Right lobe of liver (tissue), 6 donors: ENCODE data around the gene PCP2. TPM values are rescaled to one million over a fixed set of nuclear protein-coding genes. Genes with fewer than 3 reads are reported as not detected.

Experiments
- ATAC-seq, 4 donors: fragments of 200-7000 bp; cut with Tn5 transposase; one replicate each; pipeline ENCODE4 v1.9.1; 2020; ENCODE audit warnings: mild to moderate bottlenecking in 4 of 4, moderate library complexity in 4 of 4
- DNase-seq, 3 donors: peaks; one replicate each; pipeline ENCODE4 v3.0.0-alpha.2; 2020
- H3K27ac ChIP-seq, 3 donors: fragments of 200-600 bp; one replicate each; pipeline ENCODE4 v1.8.0; 2022
- H3K27me3 ChIP-seq, 2 donors: fragments of 200-600 bp; one replicate each; pipeline ENCODE4 v1.8.0; 2022
- H3K36me3 ChIP-seq, 4 donors: fragments of 200-600 bp; sonication (generic) in 1 of 4; one replicate each; pipeline versions ENCODE4 v1.5.1 to v1.8.0; 2017 to 2022; ENCODE audit warnings: control low read depth in 1 of 4
- H3K4me1 ChIP-seq, 4 donors: fragments of 200-600 bp; sonication (generic) in 1 of 4; one replicate each; pipeline versions ENCODE4 v1.5.1 to v1.8.0; 2017 to 2022; ENCODE audit warnings: control low read depth in 1 of 4
- H3K4me3 ChIP-seq, 3 donors: fragments of 200-600 bp; one replicate each; pipeline ENCODE4 v1.8.0; 2022
- H3K9me3 ChIP-seq, 4 donors: fragments of 200-600 bp; sonication (generic) in 1 of 4; one replicate each; pipeline versions ENCODE4 v1.5.1 to v1.8.0; 2017 to 2022; ENCODE audit warnings: control low read depth in 1 of 4
- CTCF ChIP-seq, 4 donors: fragments of 200-600 bp in 3 of 4; fragments of 450-650 bp in 1 of 4; IDR thresholded peaks; one replicate each; pipeline versions ENCODE4 v1.5.1 to v1.8.0; 2016 to 2022; ENCODE audit warnings: antibody characterized with exemption in 4 of 4, mild to moderate bottlenecking in 2 of 4
- POLR2A ChIP-seq: fragments of 450-650 bp; IDR thresholded peaks from one replicate; pipeline ENCODE4 v1.6.1; 2017; ENCODE audit warnings: antibody characterized with exemption, mild to moderate bottlenecking
- WGBS: methylation state at CpG from one replicate; pipeline ENCODE4 v1.1.6; 2018; ENCODE audit warnings: low coverage, low lambda C conversion rate; ENCODE audit not compliant: insufficient coverage; ENCODE audit errors: missing lambda C conversion rate; 5-methylcytosine and 5-hydroxymethylcytosine counted together
- intact Hi-C, 2 donors: fragments of 100-400 bp; cut with DNase I; formaldehyde crosslinking; loops; one replicate each; pipeline versions ENCODE4 v1.11.2 to v1.14.1; 2022
- total RNA-seq, 6 experiments: library from RNA; depleted of rRNA in 2 of 6; stranded (reverse); fragments of >200 nt in 2 of 6; fragmentation: NEBNext Ultra II Directional in 3 of 6; extraction: Animal tissue kit (Norgen Biotek cat#: 25700) in 3 of 6; gene quantifications; one replicate each; pipeline versions ENCODE4 v1.1.0 to v1.2.4, GENCODE V29; 2016 to 2023
- donor health status: DM: no; HTN: yes; CAD: no.
- donor health status: DM: no; HTN: no; CAD: no.
- donor health status: DM: no; HTN: no; CAD: no.
- donor health status: DM: no; HTN: yes; CAD: no.
- donor health status: DM: no; HTN: yes; CAD: no.

The PCP2 gene
- total RNA-seq, 6 experiments from 2014 or later: 0.90 to 1.5 (median 0.95) TPM; not detected in 3

- no peak for TF ChIP-seq CTCF (IDR thresholded peaks at IDR 0.05)
- Histone ChIP-seq H3K27me3 (no peaks in the 10 kb centered on the region), H3K4me1 (peaks cover 0 to 16% (median 3%) of the 10 kb centered on the region in 4 donors), H3K4me3 (no peak overlapping the region), H3K27ac (no peak overlapping the region), H3K9me3 (no peaks in the 10 kb centered on the region), H3K36me3 (peaks cover 0 to 23% (median 6%) of the 10 kb centered on the region in 4 donors)
- ATAC-seq: peak in 3 of 4 donors; percentile 25 to 56 (median 28)
- no peak for DNase-seq
- intact Hi-C loops: no loop called here
- 73% methylated on average over 14 of the region's 14 CpGs for WGBS
Observed at GRCh38 chr19:7605490-7606222, 27.9 kb downstream of the PCP2 start.

- intact Hi-C loops: no loop called here
- Histone ChIP-seq H3K4me3 (no peak overlapping the region), H3K9me3 (no peaks in the 10 kb centered on the region), H3K27ac (no peak overlapping the region), H3K36me3 (peaks cover 0 to 9% (median 0%) of the 10 kb centered on the region in 4 donors), H3K4me1 (peaks cover 0 to 16% (median 3%) of the 10 kb centered on the region in 4 donors), H3K27me3 (no peaks in the 10 kb centered on the region)
- DNase-seq: no peak
- 66% methylated on average over 9 of the region's 9 CpGs for WGBS
- ATAC-seq: peak in 3 of 4 donors; percentile 8 to 25 (median 19)
- TF ChIP-seq CTCF (IDR thresholded peaks at IDR 0.05) (no peak), POLR2A (no peak)
Observed at GRCh38 chr19:7603919-7604318, 29.6 kb downstream of the PCP2 start.

DNA sequence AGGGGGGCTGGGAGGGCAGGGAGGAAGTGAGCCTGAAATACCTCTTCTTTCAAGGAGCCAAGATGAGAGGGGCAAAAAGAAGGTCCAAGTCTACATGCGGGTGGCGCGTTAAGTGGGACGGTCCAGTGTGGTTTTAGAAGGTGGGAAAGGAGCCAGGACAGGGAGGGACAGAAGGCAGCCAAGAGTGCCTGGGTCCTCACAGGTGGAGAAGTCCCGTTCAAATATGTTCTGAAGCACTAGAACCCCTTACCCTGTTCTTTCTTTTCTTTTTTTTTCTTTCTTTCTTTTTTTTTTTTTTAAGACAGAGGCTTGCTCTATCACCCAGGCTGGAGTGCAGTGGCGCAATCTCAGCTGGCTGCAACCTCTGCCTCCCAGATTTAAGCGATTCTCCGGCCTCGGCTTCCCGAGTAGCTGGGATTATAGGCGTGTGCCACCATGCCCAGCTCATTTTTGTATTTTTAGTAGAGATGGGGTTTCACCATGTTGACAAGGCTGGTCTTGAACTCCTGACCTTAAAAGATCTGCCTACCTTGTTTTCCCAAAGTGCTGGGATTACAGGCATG, 30.5 kb downstream of the PCP2 start:
- Histone ChIP-seq H3K4me3 (no peak overlapping the region), H3K4me1 (peaks cover 0 to 16% (median 3%) of the 10 kb centered on the region in 4 donors), H3K27me3 (no peaks in the 10 kb centered on the region), H3K9me3 (no peaks in the 10 kb centered on the region), H3K36me3 (peaks cover 0 to 1% (median 0%) of the 10 kb centered on the region in 4 donors), H3K27ac (no peak overlapping the region)
- ATAC-seq (peak in 2 of 4 donors; percentile 19 to 20), DNase-seq (peak in 1 of 3 donors; percentile 45)
- intact Hi-C loops: no loop called here
- TF ChIP-seq CTCF (IDR thresholded peaks at IDR 0.05): no peak
- no peak for TF ChIP-seq POLR2A
- 57% methylated on average over 5 of the region's 11 CpGs for WGBS

DNA sequence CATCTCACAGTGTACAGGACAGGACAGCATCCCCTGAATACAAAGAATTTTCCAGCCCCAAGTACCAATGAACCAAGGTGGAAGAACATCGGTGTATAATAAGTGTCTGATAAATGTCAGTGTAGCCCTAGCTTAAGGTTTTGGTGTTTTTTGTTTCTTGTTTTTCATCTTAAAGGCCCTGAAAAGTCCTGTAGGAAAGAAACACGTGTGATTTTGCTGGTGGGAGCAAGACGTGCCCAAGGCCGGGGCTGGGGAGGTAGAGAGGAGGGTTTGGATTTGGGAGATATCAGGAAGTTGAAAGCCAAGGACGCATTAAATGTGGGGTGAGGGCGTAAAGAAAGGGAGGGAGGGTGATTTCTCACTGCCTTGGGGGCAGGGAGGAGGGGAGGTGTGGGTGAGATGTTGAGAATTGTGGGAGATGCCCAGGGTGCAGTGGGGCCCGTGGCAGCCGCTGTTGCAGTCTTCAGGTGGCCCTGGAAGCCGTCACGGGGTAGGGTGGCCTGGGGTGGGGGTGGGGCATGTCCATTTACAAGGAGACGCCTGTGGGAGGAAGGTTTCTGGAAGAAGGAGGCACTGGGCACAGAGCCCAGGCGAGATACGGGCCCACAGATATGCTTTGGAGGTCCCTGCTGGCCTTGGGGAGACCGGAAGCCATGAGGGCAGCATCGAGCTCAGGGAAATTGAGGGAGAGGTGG, 31.1 kb downstream of the PCP2 start:
- DNase-seq (no peak), ATAC-seq (no peak)
- H3K36me3 ChIP-seq: no peaks in the 10 kb centered on the region
- H3K4me1 ChIP-seq: peaks cover 0 to 16% (median 3%) of the 10 kb centered on the region in 4 donors
- no peak overlapping the region for H3K4me3 ChIP-seq
- WGBS: 58% methylated on average over 13 of the region's 15 CpGs
- H3K9me3 ChIP-seq: no peaks in the 10 kb centered on the region
- no peaks in the 10 kb centered on the region for H3K27me3 ChIP-seq
- intact Hi-C loops: no loop called here
- no peak overlapping the region for H3K27ac ChIP-seq
- no peak for TF ChIP-seq CTCF (IDR thresholded peaks at IDR 0.05)
- TF ChIP-seq POLR2A: no peak
